SK-N-SH (cell line): ENCODE results near the gene CIBAR2. TPM values are rescaled to one million over a fixed set of nuclear protein-coding genes. Genes with fewer than 3 reads are reported as not detected.

Source experiments
- CTCF ChIA-PET: fragments of 300-600, 350-600 bp; formaldehyde crosslinking; extraction: SDS; loops from one replicate; lab custom pipeline; 2021; lab: Yijun Ruan, JAX
- POLR2A ChIA-PET: fragments of 350-600 bp; sonication (Branson Sonifier 250); formaldehyde crosslinking; extraction: SDS; loops from one replicate; lab custom pipeline; 2020; ENCODE audit warnings: antibody characterized with exemption, inconsistent platforms; lab: Yijun Ruan, JAX
- DNase-seq: peaks from one replicate; pipeline ENCODE4 v3.0.0; 2012
- H2AFZ ChIP-seq: fragments of 200-600 bp; sonication (generic); 2 replicates; pipeline ENCODE4 v1.8.1; 2016; ENCODE audit warnings: antibody characterized with exemption, mild to moderate bottlenecking, low read depth
- H3F3A ChIP-seq: fragments of 200-600 bp; sonication (generic); replicated peaks from 2 replicates; pipeline ENCODE3; 2016; ENCODE audit warnings: antibody characterized with exemption, mild to moderate bottlenecking; ENCODE audit not compliant: insufficient read depth
- H3K27ac ChIP-seq, 2 experiments: fragments of 200-500 bp in 1 of 2; fragments of 200-600 bp in 1 of 2; sonication (Bioruptor generic) in 1 of 2; sonication (generic), shearing (Covaris generic) in 1 of 2; 2 replicates each; pipeline versions ENCODE4 v1.5.1 to v1.6.1; 2014 to 2016; ENCODE audit warnings: low read depth in 2 of 2, inconsistent platforms in 1 of 2, low read length in 1 of 2, mild to moderate bottlenecking in 1 of 2, mixed read lengths in 1 of 2
- H3K27me3 ChIP-seq: fragments of 200-600 bp; sonication (generic), shearing (Covaris generic); 2 replicates; pipeline ENCODE4 v1.6.1; 2016; ENCODE audit warnings: mixed run types; ENCODE audit not compliant: insufficient read depth
- H3K36me3 ChIP-seq, 2 experiments: fragments of 200-500 bp in 1 of 2; fragments of 200-600 bp in 1 of 2; sonication (Bioruptor generic) in 1 of 2; sonication (generic) in 1 of 2; replicated peaks in 1 of 2; 2 replicates each; pipeline versions ENCODE3 to v1.5.1; 2014 to 2016; ENCODE audit warnings: low read length in 1 of 2, mild to moderate bottlenecking in 1 of 2; ENCODE audit not compliant: insufficient read depth in 2 of 2, control insufficient read depth in 1 of 2
- H3K4me1 ChIP-seq, 2 experiments: fragments of 200-500 bp in 1 of 2; fragments of 200-600 bp in 1 of 2; sonication (Bioruptor generic) in 1 of 2; sonication (generic), shearing (Covaris generic) in 1 of 2; 2 replicates each; pipeline versions ENCODE4 v1.5.1 to v1.6.1; 2014 to 2016; ENCODE audit warnings: low read depth in 1 of 2, low read length in 1 of 2, mixed run types in 1 of 2; ENCODE audit not compliant: insufficient read depth in 2 of 2, control insufficient read depth in 1 of 2
- H3K4me2 ChIP-seq: fragments of 200-600 bp; sonication (generic), shearing (Covaris generic); 2 replicates; pipeline ENCODE4 v1.6.1; 2017; ENCODE audit warnings: mixed run types
- H3K4me3 ChIP-seq, 2 experiments: fragments of 200-500 bp in 1 of 2; fragments of 200-600 bp in 1 of 2; sonication (Bioruptor generic) in 1 of 2; sonication (generic), shearing (Covaris generic) in 1 of 2; 2 replicates each; pipeline versions ENCODE4 v1.5.1 to v1.8.1; 2014 to 2016; ENCODE audit warnings: low read depth in 2 of 2, inconsistent platforms in 1 of 2, low read length in 1 of 2, mild to moderate bottlenecking in 1 of 2, mixed read lengths in 1 of 2, moderate library complexity in 1 of 2
- H3K79me2 ChIP-seq: fragments of 200-600 bp; sonication (generic); 2 replicates; pipeline ENCODE4 v1.8.1; 2017; ENCODE audit warnings: mild to moderate bottlenecking; ENCODE audit not compliant: insufficient read depth
- H3K9ac ChIP-seq: fragments of 200-600 bp; sonication (generic); 2 replicates; pipeline ENCODE4 v1.6.1; 2017; ENCODE audit warnings: mixed run types
- H3K9me2 ChIP-seq: fragments of 200-600 bp; sonication (generic); 2 replicates; pipeline ENCODE4 v1.6.1; 2017; ENCODE audit warnings: mixed run types
- H3K9me3 ChIP-seq: fragments of 200-600 bp; sonication (generic); 2 replicates; pipeline ENCODE4 v1.6.1; 2017; ENCODE audit warnings: mixed run types, mild to moderate bottlenecking, moderate library complexity
- H4K20me1 ChIP-seq: fragments of 200-600 bp; sonication (generic); 2 replicates; pipeline ENCODE4 v1.6.1; 2017; ENCODE audit warnings: mild to moderate bottlenecking, mixed run types; ENCODE audit not compliant: insufficient read depth
- ELF1 ChIP-seq: IDR thresholded peaks from 2 replicates; pipeline ENCODE4 v1.4.0; 2012
- EZH2phosphoT487 ChIP-seq: fragments of 200-600 bp; sonication (generic); IDR thresholded peaks from 2 replicates; pipeline ENCODE4 v1.6.1; 2017; ENCODE audit warnings: low read depth, mixed run types, mild to moderate bottlenecking, antibody characterized with exemption, moderate library complexity, borderline replicate concordance
- GATA2 ChIP-seq: sonication (generic); formaldehyde crosslinking; IDR thresholded peaks from 2 replicates; pipeline ENCODE4 v1.5.0; 2020; ENCODE audit warnings: mild to moderate bottlenecking, missing genetic modification reagents
- NRF1 ChIP-seq: IDR thresholded peaks from 2 replicates; pipeline ENCODE4 v1.6.1; 2012; ENCODE audit warnings: low read depth, mild to moderate bottlenecking, low read length
- RFX5 ChIP-seq: IDR thresholded peaks from 2 replicates; pipeline ENCODE4 v1.6.1; 2012; ENCODE audit warnings: mild to moderate bottlenecking, improper control_type of control experiment, low read length
- SMC3 ChIP-seq: IDR thresholded peaks from 2 replicates; pipeline ENCODE4 v1.6.1; 2012; ENCODE audit warnings: low read depth, low read length, improper control_type of control experiment
- TAF1 ChIP-seq: IDR thresholded peaks from 2 replicates; pipeline ENCODE4 v1.6.1; 2012; ENCODE audit warnings: low read depth, mild to moderate bottlenecking, low read length, moderate library complexity, borderline replicate concordance
- TCF12 ChIP-seq: IDR thresholded peaks from 2 replicates; pipeline ENCODE4 v1.4.0; 2012
- TEAD4 ChIP-seq: IDR thresholded peaks from 2 replicates; pipeline ENCODE4 v1.4.0; 2012; ENCODE audit warnings: mild to moderate bottlenecking, borderline replicate concordance; ENCODE audit not compliant: insufficient read depth
- YY1 ChIP-seq: IDR thresholded peaks from 2 replicates; pipeline ENCODE4 v1.4.0; 2012; ENCODE audit warnings: low read depth, mild to moderate bottlenecking
- WGBS: methylation state at CpG from one replicate; pipeline ENCODE4 v1.1.6; 2017; ENCODE audit warnings: low lambda C conversion rate; 5-methylcytosine and 5-hydroxymethylcytosine counted together
- polyA plus RNA-seq, 3 experiments: library from polyadenylated mRNA; depleted of rRNA; stranded (reverse); fragments of >200 nt; gene quantifications; 2 replicates each; pipeline ENCODE4 v1.2.3, GENCODE V29; 2012
- TF ChIP-seq, protein P1 (sequence below): IDR thresholded peaks from 2 replicates; pipeline ENCODE4 v1.4.0; 2012; ENCODE audit warnings: low read depth, borderline replicate concordance
- TF ChIP-seq, protein P2 (sequence below): fragments of 150-350 bp; IDR thresholded peaks from 2 replicates; pipeline ENCODE4 v1.6.1; 2016; ENCODE audit warnings: mild to moderate bottlenecking, low read depth, low read length

Gene CIBAR2
- polyA plus RNA-seq, 1 of the 3 experiments (the other 2 are of a cell fraction): 0.15 TPM

DNA sequence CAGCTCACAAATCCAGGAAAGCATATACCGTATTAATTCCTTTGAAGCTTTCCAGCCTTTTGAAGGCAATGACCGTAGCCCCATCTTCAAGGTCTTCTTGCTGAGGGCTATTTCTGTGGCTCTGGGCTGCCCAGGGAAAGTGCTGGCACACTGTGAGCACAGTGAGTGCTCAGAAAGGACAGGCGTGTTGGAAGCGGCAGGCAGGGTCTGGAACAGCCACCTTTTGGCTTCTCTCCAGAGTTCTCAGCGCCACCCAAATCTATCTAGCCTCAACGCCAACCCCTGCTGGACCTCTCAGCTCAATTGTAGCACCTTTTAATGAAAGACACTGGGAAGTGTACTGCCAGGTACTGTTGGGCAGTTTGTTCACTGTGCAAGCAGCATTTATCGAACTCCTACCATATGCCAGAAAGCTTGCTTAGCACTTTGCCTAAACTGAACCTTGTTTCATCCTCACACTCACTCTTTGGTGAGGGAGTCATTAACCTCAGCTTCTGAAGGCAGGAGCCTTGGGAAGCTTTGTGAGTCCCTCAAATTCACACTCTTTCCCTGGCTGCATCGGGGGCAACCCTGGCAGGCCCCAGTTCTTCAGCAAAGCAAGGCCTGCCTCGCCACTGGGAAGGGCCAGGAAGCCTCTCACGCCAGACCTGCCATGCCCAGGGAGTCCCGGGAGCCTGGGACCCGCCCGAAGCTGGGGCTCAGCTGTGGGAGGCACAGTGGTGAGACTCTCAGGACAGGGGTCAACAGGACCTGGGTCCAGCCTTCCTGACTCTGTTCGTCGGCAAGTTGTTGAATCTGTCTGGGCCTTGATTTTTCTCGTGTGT is 13.5 kb upstream of the CIBAR2 start:
- Histone ChIP-seq H3K9ac (no peak overlapping the region), H2AFZ (no peak overlapping the region), H3K4me3 (no peak overlapping the region), H3K79me2 (no peaks in the 10 kb centered on the region), H4K20me1 (no peaks in the 10 kb centered on the region), H3F3A (peaks cover 14% of the 10 kb centered on the region), H3K4me2 (no peak overlapping the region), H3K27ac (peak overlapping the region in 1 of 2 experiments; percentile 64; a peak in 1 of 4 replicates), H3K36me3 (no peaks in the 10 kb centered on the region), H3K9me3 (no peaks in the 10 kb centered on the region), H3K9me2 (no peaks in the 10 kb centered on the region), H3K27me3 (no peaks in the 10 kb centered on the region), H3K4me1 (peaks cover 17 to 22% of the 10 kb centered on the region in 2 experiments; a peak in 3 of 4 replicates)
- ChIA-PET POLR2A (interaction anchor here (1.2 kb wide), 1 partner anchor 15 kb away, joined by 4 read pairs; no protein-coding TSS in a partner anchor), CTCF (interaction anchor here (0.6 to 5.5 kb wide), 10 partner anchors 10 to 296 kb away, joined by 3 to 48 read pairs (median 4); no protein-coding TSS in a partner anchor)
- 96% methylated on average over 11 of the region's 16 CpGs for WGBS
- no peak for TF ChIP-seq GATA2 (CRISPR knock-in tag)
- no peak for TF ChIP-seq SMC3
- DNase-seq: no peak

GRCh38 chr16:85124636-85125346 is 12.5 kb upstream of the CIBAR2 start:
- Histone ChIP-seq H3K9ac (no peak overlapping the region), H3K4me2 (no peak overlapping the region), H3K79me2 (no peaks in the 10 kb centered on the region), H3K36me3 (no peaks in the 10 kb centered on the region), H3K4me1 (peaks cover 13 to 17% of the 10 kb centered on the region in 2 experiments; a peak in 3 of 4 replicates), H3K9me3 (no peaks in the 10 kb centered on the region), H4K20me1 (no peaks in the 10 kb centered on the region), H2AFZ (no peak overlapping the region), H3F3A (peaks cover 14% of the 10 kb centered on the region), H3K27ac (peak overlapping the region in 1 of 2 experiments; percentile 64; a peak in 1 of 4 replicates), H3K27me3 (no peaks in the 10 kb centered on the region), H3K4me3 (no peak overlapping the region), H3K9me2 (no peaks in the 10 kb centered on the region)
- DNase-seq: no peak
- POLR2A ChIA-PET: no interaction called here
- CTCF ChIA-PET: interaction anchor here (0.6 to 5.5 kb wide), 8 partner anchors 10 to 246 kb away, joined by 3 to 48 read pairs (median 4); no protein-coding TSS in a partner anchor
- 89% methylated on average over 10 of the region's 11 CpGs for WGBS
- TF ChIP-seq, protein P1, sequence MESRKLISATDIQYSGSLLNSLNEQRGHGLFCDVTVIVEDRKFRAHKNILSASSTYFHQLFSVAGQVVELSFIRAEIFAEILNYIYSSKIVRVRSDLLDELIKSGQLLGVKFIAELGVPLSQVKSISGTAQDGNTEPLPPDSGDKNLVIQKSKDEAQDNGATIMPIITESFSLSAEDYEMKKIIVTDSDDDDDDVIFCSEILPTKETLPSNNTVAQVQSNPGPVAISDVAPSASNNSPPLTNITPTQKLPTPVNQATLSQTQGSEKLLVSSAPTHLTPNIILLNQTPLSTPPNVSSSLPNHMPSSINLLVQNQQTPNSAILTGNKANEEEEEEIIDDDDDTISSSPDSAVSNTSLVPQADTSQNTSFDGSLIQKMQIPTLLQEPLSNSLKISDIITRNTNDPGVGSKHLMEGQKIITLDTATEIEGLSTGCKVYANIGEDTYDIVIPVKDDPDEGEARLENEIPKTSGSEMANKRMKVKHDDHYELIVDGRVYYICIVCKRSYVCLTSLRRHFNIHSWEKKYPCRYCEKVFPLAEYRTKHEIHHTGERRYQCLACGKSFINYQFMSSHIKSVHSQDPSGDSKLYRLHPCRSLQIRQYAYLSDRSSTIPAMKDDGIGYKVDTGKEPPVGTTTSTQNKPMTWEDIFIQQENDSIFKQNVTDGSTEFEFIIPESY: no peak
- TF ChIP-seq, protein P2, sequence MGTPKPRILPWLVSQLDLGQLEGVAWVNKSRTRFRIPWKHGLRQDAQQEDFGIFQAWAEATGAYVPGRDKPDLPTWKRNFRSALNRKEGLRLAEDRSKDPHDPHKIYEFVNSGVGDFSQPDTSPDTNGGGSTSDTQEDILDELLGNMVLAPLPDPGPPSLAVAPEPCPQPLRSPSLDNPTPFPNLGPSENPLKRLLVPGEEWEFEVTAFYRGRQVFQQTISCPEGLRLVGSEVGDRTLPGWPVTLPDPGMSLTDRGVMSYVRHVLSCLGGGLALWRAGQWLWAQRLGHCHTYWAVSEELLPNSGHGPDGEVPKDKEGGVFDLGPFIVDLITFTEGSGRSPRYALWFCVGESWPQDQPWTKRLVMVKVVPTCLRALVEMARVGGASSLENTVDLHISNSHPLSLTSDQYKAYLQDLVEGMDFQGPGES: no peak
- TF ChIP-seq TAF1 (no peak), YY1 (no peak), TCF12 (no peak), ELF1 (no peak), SMC3 (no peak), RFX5 (no peak), GATA2 (CRISPR knock-in tag) (no peak), NRF1 (no peak), EZH2phosphoT487 (no peak), TEAD4 (no peak)
